ENCODE measurements around the gene SMIM22. TPM values are rescaled to one million over a fixed set of nuclear protein-coding genes. Genes with fewer than 3 reads are reported as not detected.

Gene SMIM22
- total and polyA plus RNA-seq, 2 of the 8 experiments (the other 6 are each of a cell fraction or from before 2014, with no cell fraction given) = not detected

- TF ChIP-seq CHD7 (IDR thresholded peaks at IDR 0.05; ENCODE audit: insufficient replicate concordance, low read length) (no peak), RBBP5 (IDR thresholded peaks at IDR 0.05; ENCODE audit: borderline replicate concordance, low read depth, low read length) (no peak; the same call in 1 of the 2 replicates), BRCA1 (IDR thresholded peaks at IDR 0.05; ENCODE audit: low read depth, low read length) (no peak), CHD2 (IDR thresholded peaks at IDR 0.05; ENCODE audit: low read length) (peak; percentile 64), POLR2AphosphoS5 (IDR thresholded peaks at IDR 0.05; ENCODE audit: low read depth, low read length) (peak; percentile 87), SAP30 (IDR thresholded peaks at IDR 0.05; ENCODE audit: insufficient read depth, insufficient replicate concordance, low read length) (no peak), YY1 (IDR thresholded peaks at IDR 0.05; ENCODE audit: low read depth, low read length) (peak; percentile 66; the same call in 1 of the 2 replicates), TBP (IDR thresholded peaks at IDR 0.05; ENCODE audit: low read depth, low read length) (peak; percentile 62; the same call in 1 of the 2 replicates), MAX (IDR thresholded peaks at IDR 0.05) (peak; percentile 33; the same call in 1 of the 2 replicates), ZNF274 (IDR thresholded peaks at IDR 0.05; ENCODE audit: borderline replicate concordance, extremely low read depth, low read length) (no peak)
Observed at GRCh38 chr16:4766875-4767628, 28.1 kb upstream of the SMIM22 start, which contains the start of gene ZNF500 (continued).

Data from H1 (cell line).